Activated naive CD8-positive, alpha-beta T cell treated with anti-CD3 and anti-CD28 coated beads, Interleukin-2, amount 10 ng/mL, durations not matched to agents 7 days and 5 days (primary cell): ENCODE data around the gene GALNT5. TPM values are rescaled to one million over a fixed set of nuclear protein-coding genes. Genes with fewer than 3 reads are reported as not detected.

Experiments used
- ATAC-seq: fragments of 150-1000 bp; cut with Tn5 transposase; one replicate; pipeline ENCODE4 v1.10.0; 2021; ENCODE audit warnings: low read depth, moderate library complexity
- POLR2A ChIA-PET: fragments of 350-600 bp; sonication (Branson Sonifier 250); formaldehyde crosslinking; loops from one replicate; lab custom pipeline; 2021; ENCODE audit warnings: antibody characterized with exemption; lab: Charles Lee
- DNase-seq: peaks from one replicate; pipeline ENCODE4 v3.0.0; 2021
- H3K27ac Mint-ChIP-seq: one replicate; pipeline ENCODE4 v1.8.0; 2022; ENCODE audit warnings: mild to moderate bottlenecking, mixed read lengths
- H3K27me3 Mint-ChIP-seq: one replicate; pipeline ENCODE4 v1.8.0; 2022; ENCODE audit warnings: mild to moderate bottlenecking, moderate library complexity, mixed read lengths
- H3K36me3 Mint-ChIP-seq: one replicate; pipeline ENCODE4 v1.8.0; 2021; ENCODE audit warnings: mild to moderate bottlenecking, mixed read lengths
- H3K4me1 Mint-ChIP-seq: one replicate; pipeline ENCODE4 v1.8.0; 2021; ENCODE audit warnings: mixed read lengths
- H3K4me3 Mint-ChIP-seq: one replicate; pipeline ENCODE4 v1.8.0; 2022; ENCODE audit warnings: mild to moderate bottlenecking, moderate library complexity, mixed read lengths
- H3K9me3 Mint-ChIP-seq: one replicate; pipeline ENCODE4 v1.8.0; 2021; ENCODE audit warnings: mixed read lengths
- total RNA-seq, 2 experiments: library from RNA; stranded (reverse); gene quantifications; one replicate each; pipeline ENCODE4 v1.2.3, GENCODE V29; 2021

The GALNT5 gene
- total RNA-seq, 2 experiments from 2014 or later = not detected

DNA sequence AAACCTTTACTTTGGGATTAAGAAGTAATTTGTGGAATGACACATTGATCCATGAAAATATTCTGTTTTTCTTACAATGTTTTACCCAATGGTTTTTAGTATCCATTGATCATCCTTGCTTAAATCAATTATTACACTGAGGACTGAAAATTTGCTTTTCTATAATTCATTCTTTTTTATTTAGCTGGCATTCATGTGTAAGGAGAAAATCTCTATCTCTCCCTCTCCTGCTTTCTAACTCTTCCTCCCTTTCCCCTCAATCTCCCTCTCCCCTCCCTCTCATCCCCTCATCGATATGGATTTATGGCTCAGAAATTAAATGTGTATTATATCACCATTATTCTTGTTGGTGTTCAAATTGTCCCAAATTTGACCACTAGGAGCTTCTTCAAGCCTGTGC is 29.7 kb downstream of the GALNT5 start:
- Mint-ChIP-seq H3K9me3 (no peaks in the 10 kb centered on the region), H3K27ac (no peak overlapping the region), H3K36me3 (no peaks in the 10 kb centered on the region), H3K4me3 (no peak overlapping the region), H3K27me3 (peaks cover 15% of the 10 kb centered on the region), H3K4me1 (no peaks in the 10 kb centered on the region)
- POLR2A ChIA-PET = no interaction called here
- no peak for ATAC-seq
- no peak for DNase-seq

DNA sequence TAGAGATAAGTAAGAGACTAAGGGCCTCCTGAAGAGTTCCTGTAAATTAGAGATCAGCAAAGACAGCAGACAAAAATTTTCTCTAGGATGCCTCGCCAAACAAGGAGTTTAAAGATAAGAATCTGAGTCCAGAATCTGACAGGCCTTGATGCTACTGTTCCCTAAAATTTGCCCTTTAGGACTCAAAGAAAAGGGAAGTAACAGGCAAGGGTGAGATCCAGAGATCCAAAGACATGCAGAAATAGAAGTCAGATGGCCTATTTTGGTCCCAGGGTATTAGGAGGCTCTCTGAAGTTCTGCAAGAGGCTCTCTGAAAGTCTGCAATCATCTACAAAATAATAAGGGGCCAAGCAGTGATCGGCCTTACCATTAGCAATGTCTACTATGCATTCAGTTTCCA is 33.0 kb downstream of the GALNT5 start:
- peaks cover 7% of the 10 kb centered on the region for H3K27me3 Mint-ChIP-seq
- H3K4me1 Mint-ChIP-seq = peaks cover 8% of the 10 kb centered on the region
- ATAC-seq = no peak
- no peak overlapping the region for H3K27ac Mint-ChIP-seq
- no peaks in the 10 kb centered on the region for H3K9me3 Mint-ChIP-seq
- no peaks in the 10 kb centered on the region for H3K36me3 Mint-ChIP-seq
- H3K4me3 Mint-ChIP-seq = no peak overlapping the region
- POLR2A ChIA-PET = no interaction called here
- no peak for DNase-seq

- no peak overlapping the region for H3K27ac Mint-ChIP-seq
- no peaks in the 10 kb centered on the region for H3K9me3 Mint-ChIP-seq
- DNase-seq (no peak), ATAC-seq (no peak)
- no peaks in the 10 kb centered on the region for H3K36me3 Mint-ChIP-seq
- H3K4me3 Mint-ChIP-seq = no peak overlapping the region
- H3K4me1 Mint-ChIP-seq = peaks cover 8% of the 10 kb centered on the region
- POLR2A ChIA-PET = no interaction called here
- peaks cover 7% of the 10 kb centered on the region for H3K27me3 Mint-ChIP-seq
Observed at GRCh38 chr2:157291018-157291417, 33.5 kb downstream of the GALNT5 start.

- POLR2A ChIA-PET = no interaction called here
- no peak overlapping the region for H3K27ac Mint-ChIP-seq
- H3K4me3 Mint-ChIP-seq = no peak overlapping the region
- no peaks in the 10 kb centered on the region for H3K9me3 Mint-ChIP-seq
- peaks cover 8% of the 10 kb centered on the region for H3K4me1 Mint-ChIP-seq
- ATAC-seq (no peak), DNase-seq (no peak)
- H3K36me3 Mint-ChIP-seq = no peaks in the 10 kb centered on the region
- peaks cover 5% of the 10 kb centered on the region for H3K27me3 Mint-ChIP-seq
Observed at GRCh38 chr2:157292853-157293252, 35.3 kb downstream of the GALNT5 start.

GRCh38 chr2:157296490-157296889 is 39.0 kb downstream of the GALNT5 start:
- POLR2A ChIA-PET = no interaction called here
- DNase-seq (no peak), ATAC-seq (no peak)
- Mint-ChIP-seq H3K27ac (no peak overlapping the region), H3K9me3 (no peaks in the 10 kb centered on the region), H3K27me3 (peaks cover 6% of the 10 kb centered on the region), H3K36me3 (no peaks in the 10 kb centered on the region), H3K4me3 (no peak overlapping the region), H3K4me1 (peaks cover 8% of the 10 kb centered on the region)

DNA sequence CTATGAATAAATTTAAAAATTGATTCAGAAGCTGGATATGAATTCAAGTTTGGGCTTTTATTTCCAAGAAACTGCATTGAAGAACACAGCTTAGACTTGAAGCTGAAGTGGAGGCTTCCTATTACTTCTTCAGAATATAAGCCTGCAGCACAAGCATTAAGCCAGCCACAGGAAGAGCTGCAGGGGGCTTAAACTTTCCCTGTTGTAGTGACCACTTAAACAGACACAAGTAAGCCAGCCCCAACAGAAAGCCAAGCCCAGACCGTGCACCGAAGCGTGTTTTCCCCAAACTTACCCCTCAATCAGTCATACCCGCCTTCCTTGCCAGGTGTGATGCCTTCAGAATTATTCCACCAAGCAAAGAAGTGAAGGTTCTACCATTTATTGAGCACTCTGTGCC is 39.5 kb downstream of the GALNT5 start:
- Mint-ChIP-seq H3K4me1 (peaks cover 8% of the 10 kb centered on the region), H3K9me3 (no peaks in the 10 kb centered on the region), H3K27me3 (peaks cover 9% of the 10 kb centered on the region), H3K4me3 (no peak overlapping the region), H3K27ac (no peak overlapping the region), H3K36me3 (no peaks in the 10 kb centered on the region)
- POLR2A ChIA-PET = no interaction called here
- ATAC-seq (no peak), DNase-seq (no peak)

- peaks cover 6% of the 10 kb centered on the region for H3K4me1 Mint-ChIP-seq
- DNase-seq (no peak), ATAC-seq (no peak)
- no peak overlapping the region for H3K4me3 Mint-ChIP-seq
- peaks cover 9% of the 10 kb centered on the region for H3K27me3 Mint-ChIP-seq
- H3K27ac Mint-ChIP-seq = no peak overlapping the region
- POLR2A ChIA-PET = no interaction called here
- no peaks in the 10 kb centered on the region for H3K9me3 Mint-ChIP-seq
- H3K36me3 Mint-ChIP-seq = no peaks in the 10 kb centered on the region
Observed at GRCh38 chr2:157301307-157301706, 43.8 kb downstream of the GALNT5 start.

DNA sequence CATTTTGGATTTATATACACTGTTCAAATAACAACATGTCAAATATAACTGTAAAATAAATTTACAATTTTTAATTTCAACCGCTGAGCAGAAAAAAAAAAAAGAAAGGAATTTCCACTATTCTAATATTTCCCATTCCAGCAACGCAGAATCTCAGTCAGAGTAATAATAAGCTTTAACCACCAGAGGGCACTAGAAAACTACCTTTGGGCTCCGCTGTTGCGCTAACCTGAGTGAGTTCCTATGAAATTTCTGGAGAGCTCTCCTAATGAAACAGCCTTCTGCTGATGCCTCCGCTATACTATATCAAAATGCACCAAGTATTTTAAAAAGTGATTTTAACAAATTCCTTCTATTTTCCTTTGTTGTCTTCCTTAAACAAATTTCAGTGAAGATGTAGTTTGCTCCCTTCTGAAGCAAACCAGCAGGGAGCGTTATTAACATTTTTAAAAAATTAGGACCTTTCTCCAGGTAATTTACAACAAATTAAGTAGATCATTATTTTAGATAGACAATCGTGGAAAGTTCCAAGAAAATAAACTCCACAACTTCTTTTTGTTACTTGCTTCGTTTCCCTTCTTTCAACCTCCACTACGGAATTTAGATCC is 45.1 kb downstream of the GALNT5 start:
- Mint-ChIP-seq H3K27me3 (peaks cover 9% of the 10 kb centered on the region), H3K4me1 (peaks cover 16% of the 10 kb centered on the region), H3K36me3 (no peaks in the 10 kb centered on the region), H3K27ac (no peak overlapping the region), H3K9me3 (no peaks in the 10 kb centered on the region), H3K4me3 (peak overlapping the region; percentile 12)
- DNase-seq = no peak
- ATAC-seq = no peak
- POLR2A ChIA-PET = interaction anchor here (0.9 to 1.1 kb wide), 4 partner anchors 25 to 596 kb away, joined by 3 to 4 read pairs (median 4); no protein-coding TSS in a partner anchor

- H3K4me3 Mint-ChIP-seq = no peak overlapping the region
- no peaks in the 10 kb centered on the region for H3K36me3 Mint-ChIP-seq
- H3K27ac Mint-ChIP-seq = no peak overlapping the region
- H3K27me3 Mint-ChIP-seq = peaks cover 9% of the 10 kb centered on the region
- H3K4me1 Mint-ChIP-seq = peaks cover 16% of the 10 kb centered on the region
- DNase-seq = no peak
- no peaks in the 10 kb centered on the region for H3K9me3 Mint-ChIP-seq
- POLR2A ChIA-PET = interaction anchor here (0.9 kb wide), 1 partner anchor 595 kb away, joined by 3 read pairs; no protein-coding TSS in a partner anchor
- no peak for ATAC-seq
Observed at GRCh38 chr2:157303612-157304011, 46.1 kb downstream of the GALNT5 start.

GRCh38 chr2:157304811-157305722 is 47.6 kb downstream of the GALNT5 start:
- Mint-ChIP-seq H3K27me3 (peaks cover 9% of the 10 kb centered on the region), H3K27ac (no peak overlapping the region), H3K4me3 (no peak overlapping the region), H3K36me3 (no peaks in the 10 kb centered on the region), H3K9me3 (no peaks in the 10 kb centered on the region), H3K4me1 (peaks cover 16% of the 10 kb centered on the region)
- DNase-seq (no peak), ATAC-seq (no peak)
- POLR2A ChIA-PET = interaction anchor here (0.5 to 1.1 kb wide), 2 partner anchors 23 to 27 kb away, joined by 3 to 4 read pairs; no protein-coding TSS in a partner anchor

DNA sequence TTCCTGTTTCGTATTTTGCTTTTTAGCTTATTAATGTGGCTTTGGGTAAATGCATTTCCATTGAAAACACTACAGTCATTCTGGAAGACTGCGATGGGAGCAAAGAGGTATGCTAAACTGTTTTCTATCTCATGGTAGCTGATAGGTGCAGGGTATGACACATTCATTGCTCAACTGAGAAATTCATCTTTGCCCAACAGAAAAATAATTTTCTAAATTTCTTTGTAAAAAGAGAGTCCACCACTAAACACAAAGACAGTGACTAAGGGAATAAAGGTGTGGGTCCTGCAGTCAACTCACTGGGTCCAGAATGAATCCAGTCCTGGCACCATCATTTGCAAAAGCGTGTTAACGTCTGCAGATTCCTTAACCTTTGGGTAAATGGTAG is 48.2 kb downstream of the GALNT5 start:
- Mint-ChIP-seq H3K27me3 (peaks cover 5% of the 10 kb centered on the region), H3K9me3 (no peaks in the 10 kb centered on the region), H3K27ac (no peak overlapping the region), H3K4me1 (peaks cover 16% of the 10 kb centered on the region), H3K4me3 (no peak overlapping the region), H3K36me3 (no peaks in the 10 kb centered on the region)
- POLR2A ChIA-PET = interaction anchor here (0.5 kb wide), 1 partner anchor 26 kb away, joined by 3 read pairs; no protein-coding TSS in a partner anchor
- no peak for ATAC-seq
- DNase-seq = no peak

DNA sequence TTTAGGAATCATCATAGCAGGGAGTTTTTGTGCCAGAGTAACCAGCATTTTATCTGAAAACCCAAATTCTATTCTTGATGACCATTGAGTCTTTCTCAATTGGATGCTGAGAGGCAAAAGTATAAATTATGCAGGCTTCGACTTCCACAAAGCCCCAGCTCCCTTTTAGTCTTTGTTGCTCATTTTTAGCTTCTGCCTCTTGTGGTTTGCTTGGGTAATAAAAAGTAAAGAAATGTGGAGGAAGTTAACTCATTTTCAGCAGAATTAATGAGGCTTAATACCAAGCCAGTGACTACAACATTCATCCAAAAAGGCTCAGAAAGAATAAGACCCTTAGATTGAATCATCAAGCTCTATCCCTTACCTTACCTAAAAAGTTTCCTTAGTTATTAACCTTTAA is 49.5 kb downstream of the GALNT5 start:
- no peak for ATAC-seq
- POLR2A ChIA-PET = no interaction called here

GRCh38 chr2:157309878-157310277 is 52.4 kb downstream of the GALNT5 start:
- Mint-ChIP-seq H3K9me3 (peaks cover 2% of the 10 kb centered on the region), H3K4me1 (peaks cover 12% of the 10 kb centered on the region), H3K4me3 (no peak overlapping the region), H3K27ac (no peak overlapping the region), H3K36me3 (no peaks in the 10 kb centered on the region), H3K27me3 (no peaks in the 10 kb centered on the region)
- POLR2A ChIA-PET = no interaction called here
- DNase-seq (no peak), ATAC-seq (no peak)

More for the DNA sequence above, 49.5 kb downstream of the GALNT5 start:
- Mint-ChIP-seq H3K4me1 (peaks cover 16% of the 10 kb centered on the region), H3K36me3 (no peaks in the 10 kb centered on the region), H3K27me3 (no peaks in the 10 kb centered on the region), H3K9me3 (no peaks in the 10 kb centered on the region), H3K27ac (no peak overlapping the region), H3K4me3 (no peak overlapping the region)
- no peak for DNase-seq

- Mint-ChIP-seq H3K27me3 (peaks cover 2% of the 10 kb centered on the region), H3K4me3 (no peak overlapping the region), H3K4me1 (peaks cover 6% of the 10 kb centered on the region), H3K36me3 (no peaks in the 10 kb centered on the region), H3K27ac (no peak overlapping the region), H3K9me3 (peaks cover 2% of the 10 kb centered on the region)
- POLR2A ChIA-PET = no interaction called here
- ATAC-seq (no peak), DNase-seq (no peak)
Observed at GRCh38 chr2:157311706-157312105, 54.2 kb downstream of the GALNT5 start.
